OCI-LY7 (cell line): Measurements from ENCODE around the gene ACAP3.

ENCODE experiments used
- EZH2phosphoT487 ChIP-seq: fragments of 200-600 bp; sonication (generic); IDR thresholded peaks from 2 replicates; pipeline ENCODE4 v1.6.1; 2018; ENCODE audit warnings: low read depth, borderline replicate concordance, mild to moderate bottlenecking, mixed run types, antibody characterized with exemption, low read length, moderate library complexity, mixed read lengths
- TF ChIP-seq, protein P1 (sequence below): fragments of 200-600 bp; sonication (generic); conservative IDR thresholded peaks from 2 replicates; pipeline ENCODE4 v1.5.1; 2014; ENCODE audit warnings: mild to moderate bottlenecking, antibody characterized with exemption, low read length, moderate library complexity, mixed read lengths

DNA sequence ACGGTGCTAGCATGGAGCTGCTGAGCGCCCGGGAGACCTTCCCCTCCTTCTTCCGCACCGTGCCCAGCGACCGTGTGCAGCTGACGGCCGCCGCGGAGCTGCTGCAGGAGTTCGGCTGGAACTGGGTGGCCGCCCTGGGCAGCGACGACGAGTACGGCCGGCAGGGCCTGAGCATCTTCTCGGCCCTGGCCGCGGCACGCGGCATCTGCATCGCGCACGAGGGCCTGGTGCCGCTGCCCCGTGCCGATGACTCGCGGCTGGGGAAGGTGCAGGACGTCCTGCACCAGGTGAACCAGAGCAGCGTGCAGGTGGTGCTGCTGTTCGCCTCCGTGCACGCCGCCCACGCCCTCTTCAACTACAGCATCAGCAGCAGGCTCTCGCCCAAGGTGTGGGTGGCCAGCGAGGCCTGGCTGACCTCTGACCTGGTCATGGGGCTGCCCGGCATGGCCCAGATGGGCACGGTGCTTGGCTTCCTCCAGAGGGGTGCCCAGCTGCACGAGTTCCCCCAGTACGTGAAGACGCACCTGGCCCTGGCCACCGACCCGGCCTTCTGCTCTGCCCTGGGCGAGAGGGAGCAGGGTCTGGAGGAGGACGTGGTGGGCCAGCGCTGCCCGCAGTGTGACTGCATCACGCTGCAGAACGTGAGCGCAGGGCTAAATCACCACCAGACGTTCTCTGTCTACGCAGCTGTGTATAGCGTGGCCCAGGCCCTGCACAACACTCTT lies 24.5 kb upstream of the ACAP3 start:
- TF ChIP-seq, protein P1, sequence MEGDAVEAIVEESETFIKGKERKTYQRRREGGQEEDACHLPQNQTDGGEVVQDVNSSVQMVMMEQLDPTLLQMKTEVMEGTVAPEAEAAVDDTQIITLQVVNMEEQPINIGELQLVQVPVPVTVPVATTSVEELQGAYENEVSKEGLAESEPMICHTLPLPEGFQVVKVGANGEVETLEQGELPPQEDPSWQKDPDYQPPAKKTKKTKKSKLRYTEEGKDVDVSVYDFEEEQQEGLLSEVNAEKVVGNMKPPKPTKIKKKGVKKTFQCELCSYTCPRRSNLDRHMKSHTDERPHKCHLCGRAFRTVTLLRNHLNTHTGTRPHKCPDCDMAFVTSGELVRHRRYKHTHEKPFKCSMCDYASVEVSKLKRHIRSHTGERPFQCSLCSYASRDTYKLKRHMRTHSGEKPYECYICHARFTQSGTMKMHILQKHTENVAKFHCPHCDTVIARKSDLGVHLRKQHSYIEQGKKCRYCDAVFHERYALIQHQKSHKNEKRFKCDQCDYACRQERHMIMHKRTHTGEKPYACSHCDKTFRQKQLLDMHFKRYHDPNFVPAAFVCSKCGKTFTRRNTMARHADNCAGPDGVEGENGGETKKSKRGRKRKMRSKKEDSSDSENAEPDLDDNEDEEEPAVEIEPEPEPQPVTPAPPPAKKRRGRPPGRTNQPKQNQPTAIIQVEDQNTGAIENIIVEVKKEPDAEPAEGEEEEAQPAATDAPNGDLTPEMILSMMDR = no peak
- TF ChIP-seq EZH2phosphoT487 = no peak
